ENCODE data around the gene SUPT16H.

The SUPT16H gene

DNA sequence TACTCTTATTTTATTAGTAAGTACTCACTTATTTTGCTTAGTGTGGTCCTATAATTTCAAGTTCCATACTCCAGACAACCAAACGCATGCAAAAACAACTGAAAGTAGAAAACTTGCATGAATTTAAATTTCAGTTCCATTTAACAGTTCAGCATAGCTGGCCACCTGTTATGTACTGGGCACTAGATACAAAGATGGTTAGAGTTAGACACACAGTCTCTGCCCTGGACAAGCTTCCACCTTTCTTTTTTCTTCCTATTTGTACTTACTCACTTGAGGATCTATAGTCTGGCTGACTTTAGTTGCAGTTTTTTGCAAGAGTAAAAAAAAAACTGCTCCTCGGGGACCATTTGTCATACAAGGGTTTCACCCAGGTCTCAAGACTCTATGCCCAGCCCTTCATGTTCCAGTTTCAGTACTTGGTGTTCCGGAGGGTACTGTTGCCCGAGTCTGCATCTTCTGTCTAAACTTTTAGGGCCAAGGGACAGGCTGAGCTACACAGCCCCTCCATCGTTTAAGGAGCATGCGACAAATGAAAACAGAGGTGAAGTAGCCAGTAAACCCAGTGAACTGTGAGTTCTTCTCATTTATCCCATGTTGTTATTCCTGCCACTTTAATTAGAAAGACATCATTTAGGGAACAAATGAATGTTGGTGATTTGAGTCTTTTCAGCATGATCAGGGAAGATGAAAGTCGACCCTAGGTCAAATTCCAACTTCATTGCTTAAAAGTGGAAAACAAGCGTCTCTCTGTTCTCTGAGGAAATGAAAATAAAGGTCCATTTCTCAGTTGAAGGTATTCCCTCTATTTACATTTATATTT is 81.6 kb downstream of the SUPT16H start:
- Histone ChIP-seq H3K4me3 (no peak overlapping the region), H3K27ac (no peak overlapping the region)
- DNase-seq (ENCODE audit: low spot score), result no peak
- TF ChIP-seq, protein P1, sequence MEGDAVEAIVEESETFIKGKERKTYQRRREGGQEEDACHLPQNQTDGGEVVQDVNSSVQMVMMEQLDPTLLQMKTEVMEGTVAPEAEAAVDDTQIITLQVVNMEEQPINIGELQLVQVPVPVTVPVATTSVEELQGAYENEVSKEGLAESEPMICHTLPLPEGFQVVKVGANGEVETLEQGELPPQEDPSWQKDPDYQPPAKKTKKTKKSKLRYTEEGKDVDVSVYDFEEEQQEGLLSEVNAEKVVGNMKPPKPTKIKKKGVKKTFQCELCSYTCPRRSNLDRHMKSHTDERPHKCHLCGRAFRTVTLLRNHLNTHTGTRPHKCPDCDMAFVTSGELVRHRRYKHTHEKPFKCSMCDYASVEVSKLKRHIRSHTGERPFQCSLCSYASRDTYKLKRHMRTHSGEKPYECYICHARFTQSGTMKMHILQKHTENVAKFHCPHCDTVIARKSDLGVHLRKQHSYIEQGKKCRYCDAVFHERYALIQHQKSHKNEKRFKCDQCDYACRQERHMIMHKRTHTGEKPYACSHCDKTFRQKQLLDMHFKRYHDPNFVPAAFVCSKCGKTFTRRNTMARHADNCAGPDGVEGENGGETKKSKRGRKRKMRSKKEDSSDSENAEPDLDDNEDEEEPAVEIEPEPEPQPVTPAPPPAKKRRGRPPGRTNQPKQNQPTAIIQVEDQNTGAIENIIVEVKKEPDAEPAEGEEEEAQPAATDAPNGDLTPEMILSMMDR (IDR thresholded peaks at IDR 0.05), result no peak

Data from coronary artery (tissue), 2 donors.